GM18870 (cell line): ENCODE results near the gene IGF2BP2.
"Not testable (repeated sequence)": the region's sequence is repeated elsewhere in the genome, so short reads cannot be mapped to it uniquely, and the experiment has no call there.

Experiments
- ATAC-seq: cut with Tn5 transposase; IDR thresholded peaks from one replicate; pipeline ENCODE4 v1.9.1; 2021; ENCODE audit warnings: moderate library complexity; ENCODE audit not compliant: unreplicated experiment

IGF2BP2 gene

DNA sequence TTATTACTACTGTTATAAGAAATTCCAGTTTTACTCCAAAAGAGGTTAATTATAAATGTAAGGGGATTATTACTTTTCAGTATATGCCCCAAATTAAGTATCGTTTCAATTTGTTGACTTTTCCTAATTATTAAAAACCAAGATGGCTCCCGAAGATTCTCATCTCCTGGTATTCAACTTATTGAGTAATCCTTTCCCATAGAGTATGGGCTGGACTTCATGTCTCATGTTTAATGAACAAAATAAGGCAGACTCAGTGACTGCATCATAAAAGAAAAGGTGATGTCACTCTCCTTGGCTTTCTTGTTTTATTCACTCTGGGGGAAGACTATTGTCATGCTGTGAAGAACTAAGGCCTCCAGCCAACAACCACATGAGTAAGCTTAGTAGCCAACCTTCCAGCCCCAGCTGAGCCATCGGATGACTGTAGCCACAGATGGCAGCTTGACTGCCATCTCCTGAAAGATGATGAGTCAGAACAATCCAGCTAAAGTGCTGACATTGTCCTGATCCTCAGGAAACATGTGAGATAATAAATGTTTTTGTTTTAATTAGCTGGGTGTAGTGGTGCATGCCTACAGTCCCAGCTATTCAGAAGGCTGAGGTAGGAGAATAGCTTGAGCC is 17.3 kb downstream of the IGF2BP2 start:
- ATAC-seq: no peak

DNA sequence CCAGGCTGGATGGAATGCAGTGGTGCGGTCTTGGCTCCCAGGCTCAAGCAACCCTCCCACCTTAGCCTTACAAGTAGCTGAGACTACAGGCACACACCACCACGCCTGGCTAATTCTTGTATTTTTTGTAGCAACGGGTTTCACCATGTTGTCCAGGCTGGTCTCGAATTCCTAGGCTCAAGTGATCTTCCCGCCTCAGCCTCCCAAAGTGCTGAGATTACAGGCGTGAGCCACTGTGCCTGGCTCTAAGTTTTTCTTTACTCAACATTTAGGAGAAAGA is 26.1 kb downstream of the IGF2BP2 start:
- not testable (repeated sequence) for ATAC-seq

DNA sequence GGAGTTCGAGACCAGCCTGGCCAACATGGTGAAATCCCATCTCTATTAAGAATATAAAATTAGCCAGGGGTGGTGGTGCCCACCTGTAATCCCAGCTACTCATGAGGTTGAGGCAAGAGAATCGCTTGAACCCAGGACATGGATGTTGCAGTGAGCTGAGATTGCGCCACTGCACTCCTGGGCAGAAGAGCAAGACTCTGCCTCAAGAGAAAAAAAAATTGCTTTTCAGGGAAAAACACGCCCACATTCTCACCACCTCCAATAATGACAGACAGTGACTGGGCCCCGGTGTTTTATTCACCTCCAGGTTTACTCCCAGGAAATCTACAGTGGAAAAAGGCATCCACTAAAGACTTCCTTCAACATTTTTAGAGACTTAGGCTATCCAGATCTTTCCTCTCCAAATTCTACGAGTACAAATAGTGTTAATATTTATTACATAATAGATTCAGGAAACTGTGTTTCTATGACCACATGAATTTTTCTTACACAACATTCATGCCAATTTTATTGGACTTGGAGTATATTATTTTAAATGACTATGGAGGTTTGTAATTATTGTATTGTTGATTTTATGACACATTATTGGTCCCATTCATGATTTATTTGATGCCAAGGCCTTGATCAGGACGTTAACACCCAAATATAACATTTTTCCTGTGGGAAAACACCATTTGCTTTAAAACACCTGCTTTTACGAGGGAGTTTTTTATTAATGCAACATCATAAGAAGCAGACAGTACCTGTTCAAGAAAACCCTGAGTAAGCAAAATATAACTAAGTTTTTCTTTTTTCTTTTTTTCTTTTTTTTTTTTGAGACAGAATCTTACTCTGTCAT is 26.6 kb downstream of the IGF2BP2 start:
- ATAC-seq: no peak

DNA sequence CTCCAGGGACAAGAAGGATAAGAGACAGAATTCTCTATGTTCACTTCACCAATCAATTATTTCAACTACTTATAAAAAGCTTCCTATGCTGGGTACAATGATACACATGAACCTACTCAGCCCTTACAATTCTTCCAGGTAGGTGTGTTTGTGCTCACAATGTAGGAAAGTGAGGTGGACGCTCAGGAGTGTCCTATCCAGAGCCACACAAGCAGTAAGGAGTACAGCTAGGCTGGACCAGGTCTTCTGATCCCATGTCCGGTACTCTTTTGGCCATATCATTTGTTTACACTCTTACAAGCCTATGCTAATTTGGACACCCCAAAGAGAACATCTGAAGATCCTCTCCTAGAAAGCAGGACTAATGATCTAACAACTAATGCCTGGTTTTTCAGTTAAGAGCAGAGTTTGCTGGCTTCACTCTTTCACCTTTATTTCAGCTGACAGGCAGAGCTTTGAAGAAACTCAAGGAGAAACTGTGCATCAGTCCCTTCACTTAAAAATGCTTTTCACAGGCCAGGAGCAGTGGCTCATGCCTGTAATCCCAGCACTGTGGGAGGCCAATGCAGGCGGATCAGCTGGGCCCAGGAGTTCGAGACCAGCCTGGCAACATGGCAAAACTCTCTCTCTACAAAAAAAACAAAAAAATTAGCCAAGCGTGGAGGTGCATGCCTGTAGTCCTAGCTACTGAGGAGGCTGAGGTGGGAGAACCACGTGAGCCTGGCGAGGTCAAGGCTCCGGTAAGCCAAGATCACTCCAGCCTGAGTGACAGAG is 27.5 kb downstream of the IGF2BP2 start:
- no peak for ATAC-seq

DNA sequence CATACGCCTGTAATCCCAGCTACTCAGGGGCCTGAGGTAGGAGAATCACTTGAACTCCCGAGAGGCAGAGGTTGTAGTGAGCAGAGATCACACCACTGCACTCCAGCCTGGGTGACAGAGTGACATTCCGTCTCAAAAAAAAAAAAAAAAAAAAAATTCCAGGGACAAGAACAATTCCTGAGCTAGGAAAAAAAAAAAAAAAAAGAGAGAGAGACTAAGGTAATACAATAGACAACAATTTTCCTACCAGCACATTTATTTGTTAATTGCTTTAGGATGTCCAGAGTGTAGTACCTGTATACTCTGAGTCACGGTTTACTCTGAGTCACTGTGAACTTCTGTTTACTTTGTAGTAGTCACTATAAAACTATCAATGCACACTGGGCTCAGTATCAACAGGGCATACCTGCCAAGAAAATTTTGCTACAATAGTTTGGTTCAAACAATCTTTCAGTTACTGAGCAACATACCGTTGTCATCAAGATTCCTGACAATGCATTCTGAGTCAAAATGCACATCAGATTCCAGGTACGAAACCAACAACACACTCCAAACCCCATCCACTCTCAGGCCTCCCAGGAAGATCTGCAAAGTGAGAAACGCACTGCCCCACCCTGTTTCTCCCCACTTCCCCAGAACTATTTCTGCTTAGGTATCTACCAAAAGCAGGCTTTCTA is 28.3 kb downstream of the IGF2BP2 start:
- ATAC-seq: no peak

DNA sequence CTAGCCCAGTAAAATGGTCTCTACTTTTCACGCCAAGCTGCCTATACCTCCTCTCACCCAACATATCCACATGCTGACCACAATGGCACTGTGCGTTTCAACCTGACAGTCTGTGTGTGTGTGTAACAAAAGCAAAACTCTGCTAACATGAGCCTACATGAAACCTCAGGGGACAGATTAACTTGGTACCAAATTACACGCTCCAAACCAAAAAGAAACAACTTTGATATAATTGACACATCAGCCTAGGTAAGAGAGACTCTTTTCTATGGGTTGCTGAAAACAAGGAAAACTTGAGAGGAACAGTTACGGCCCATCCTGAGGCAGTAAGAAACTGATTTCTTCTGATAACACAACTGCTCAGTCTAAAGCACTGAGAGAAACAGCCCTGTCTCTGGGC is 31.5 kb downstream of the IGF2BP2 start:
- ATAC-seq: no peak

DNA sequence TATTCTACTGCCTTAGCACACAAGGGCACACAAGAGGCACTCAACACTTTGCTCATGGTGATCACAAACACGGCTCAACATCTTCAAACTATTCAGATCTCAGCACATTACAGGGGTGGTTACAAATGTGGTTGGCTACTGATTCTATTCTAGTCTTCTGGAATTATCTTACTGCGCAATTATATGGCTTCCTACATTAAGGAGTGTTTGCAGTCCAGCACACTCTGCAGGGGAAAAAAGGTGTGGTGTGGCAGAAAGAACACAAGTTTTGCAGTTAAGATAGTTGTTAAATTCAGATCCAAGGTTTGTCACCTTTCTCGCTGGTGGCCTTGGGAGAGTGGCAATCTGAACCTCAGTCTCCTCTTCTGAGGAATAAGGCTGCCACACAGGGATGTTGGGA is 31.9 kb downstream of the IGF2BP2 start:
- ATAC-seq: no peak

DNA sequence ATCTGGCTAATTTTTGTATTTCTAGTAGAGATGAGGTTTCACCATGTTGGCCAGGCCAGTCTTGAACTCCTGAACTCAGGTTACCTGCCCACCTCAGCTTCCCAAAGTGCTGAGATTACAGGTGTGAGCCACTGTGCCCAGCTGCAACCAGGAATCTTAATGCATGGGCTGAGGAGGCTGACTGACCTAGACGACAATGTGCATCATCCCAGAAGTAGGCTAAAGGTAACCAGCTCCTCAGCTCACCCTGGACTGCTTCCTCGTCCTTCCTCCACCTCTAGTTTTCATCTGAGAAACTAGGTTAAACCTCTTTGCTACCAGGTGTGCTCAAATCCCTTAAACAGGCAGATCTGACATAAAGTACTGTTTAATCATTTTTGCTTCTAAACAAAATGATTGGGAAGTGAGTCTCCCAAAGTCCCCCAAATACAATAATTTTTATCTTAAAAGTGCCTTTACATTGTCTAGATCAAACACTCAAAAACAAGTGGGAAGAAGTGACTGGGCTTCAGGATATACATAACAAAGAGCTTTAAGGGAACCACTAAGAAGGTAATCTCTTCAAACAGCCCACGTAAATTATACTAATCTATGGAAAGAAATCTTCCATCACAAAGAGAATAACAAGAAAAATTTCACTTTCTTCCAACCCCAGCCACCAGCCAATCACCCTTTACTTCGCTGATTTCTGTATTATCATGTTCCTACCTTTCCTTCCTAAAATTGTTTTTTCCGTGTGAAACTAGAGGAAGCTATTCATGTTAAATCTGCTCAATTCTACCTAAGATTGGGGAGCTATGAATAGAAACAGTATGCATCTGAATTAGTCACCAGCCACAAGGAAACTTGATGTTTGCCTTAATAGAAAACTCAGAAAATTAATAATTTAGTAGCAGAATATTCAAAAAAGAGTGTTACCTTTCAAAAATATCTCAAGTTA is 34.7 kb downstream of the IGF2BP2 start:
- ATAC-seq: no peak

DNA sequence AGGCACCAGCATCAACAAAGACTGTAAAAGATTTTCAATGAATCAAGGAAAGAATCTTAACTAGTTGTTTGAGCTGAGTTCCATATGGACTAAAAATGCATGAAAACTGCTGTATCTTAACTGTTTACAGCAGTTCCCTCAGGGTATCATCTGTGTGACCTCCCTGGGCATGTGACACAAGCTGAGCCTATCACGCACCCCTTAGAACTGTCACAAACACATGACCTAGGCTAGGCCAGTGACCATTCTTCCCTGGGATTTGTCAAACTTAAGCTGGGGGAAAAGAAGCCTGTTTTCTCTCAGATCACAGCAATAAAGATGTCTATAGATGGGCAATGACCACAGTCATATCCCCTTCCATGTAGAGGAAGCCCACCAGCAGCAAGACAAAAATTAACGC is 35.7 kb downstream of the IGF2BP2 start:
- no peak for ATAC-seq

DNA sequence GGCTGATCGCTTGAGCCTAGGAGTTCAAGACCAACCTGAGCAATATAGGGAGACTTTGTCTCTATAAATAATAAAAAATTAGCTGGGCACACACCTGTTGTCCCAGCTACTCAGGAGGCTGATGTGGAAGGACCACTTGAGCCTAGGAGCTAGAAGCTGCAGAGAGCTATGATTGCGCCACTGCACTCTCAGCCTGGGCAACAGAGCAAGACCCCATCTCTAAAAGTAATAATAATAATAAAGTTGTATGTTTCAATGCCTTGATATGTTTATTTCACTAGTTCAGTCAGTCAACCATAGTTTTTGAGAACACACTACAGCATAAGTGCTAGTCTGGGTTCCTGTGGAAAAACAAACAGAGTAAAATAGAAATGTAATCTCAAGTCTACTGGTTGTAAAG is 36.5 kb downstream of the IGF2BP2 start:
- no peak for ATAC-seq

DNA sequence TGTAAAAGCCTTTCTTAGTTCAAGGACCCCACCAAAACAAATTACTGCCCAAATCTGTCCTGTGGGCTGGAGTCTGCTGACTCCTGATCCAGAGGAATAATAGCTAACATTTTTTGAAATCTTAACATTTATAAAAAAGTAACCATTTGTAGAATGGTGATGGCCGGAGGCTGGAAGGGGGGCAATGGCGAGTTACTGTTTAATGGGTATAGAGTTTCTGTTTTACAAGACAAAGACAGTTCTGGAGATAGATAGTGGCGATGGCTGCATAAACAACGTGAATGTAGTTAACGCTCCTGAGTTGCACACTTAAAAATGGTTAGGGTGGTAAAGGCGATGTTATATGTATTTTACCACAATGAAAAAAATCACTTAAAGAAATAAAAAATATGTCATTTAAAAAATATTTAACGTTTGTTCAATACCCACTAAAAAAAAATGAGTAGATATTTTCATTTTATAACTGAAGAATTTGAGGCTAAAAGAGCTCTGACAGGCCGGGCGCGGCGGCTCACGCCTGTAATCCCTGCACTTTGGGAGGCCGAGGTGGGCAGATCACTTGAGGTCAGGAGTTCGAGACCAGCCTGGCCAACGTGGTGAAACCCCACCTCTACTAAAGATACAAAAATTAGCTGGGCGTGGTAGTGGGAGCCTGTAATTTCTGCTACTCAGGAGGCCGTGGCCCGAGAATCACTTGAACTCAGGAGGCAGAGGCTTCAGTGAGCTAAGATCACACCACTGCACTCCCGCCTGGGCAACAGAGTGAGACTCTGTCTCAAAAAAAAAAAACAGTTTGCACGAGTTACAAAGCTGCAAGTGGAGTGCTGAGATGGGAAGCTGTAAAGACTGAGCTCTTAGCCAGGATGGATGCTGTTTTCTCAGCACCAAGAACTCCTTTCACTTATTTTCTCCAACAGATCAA is 37.6 kb downstream of the IGF2BP2 start:
- ATAC-seq: no peak

DNA sequence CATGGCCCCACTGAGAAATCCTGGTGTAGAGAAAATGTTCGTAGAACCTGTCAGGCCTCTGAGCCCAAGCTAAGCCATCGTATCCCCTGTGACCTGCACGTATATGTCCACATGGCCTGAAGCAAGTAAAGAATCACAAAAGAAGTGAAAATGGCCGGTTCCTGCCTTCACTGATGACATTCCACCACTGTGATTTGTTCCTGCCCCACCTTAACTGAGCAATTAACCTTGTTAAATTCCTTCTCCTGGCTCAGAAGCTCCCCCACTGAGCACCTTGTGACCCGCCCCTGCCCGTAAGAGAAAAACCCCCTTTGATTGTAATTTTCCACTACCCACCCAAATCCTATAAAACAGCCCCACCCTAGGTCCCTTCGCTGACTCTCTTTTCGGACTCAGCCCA is 38.6 kb downstream of the IGF2BP2 start:
- not testable (repeated sequence) for ATAC-seq

DNA sequence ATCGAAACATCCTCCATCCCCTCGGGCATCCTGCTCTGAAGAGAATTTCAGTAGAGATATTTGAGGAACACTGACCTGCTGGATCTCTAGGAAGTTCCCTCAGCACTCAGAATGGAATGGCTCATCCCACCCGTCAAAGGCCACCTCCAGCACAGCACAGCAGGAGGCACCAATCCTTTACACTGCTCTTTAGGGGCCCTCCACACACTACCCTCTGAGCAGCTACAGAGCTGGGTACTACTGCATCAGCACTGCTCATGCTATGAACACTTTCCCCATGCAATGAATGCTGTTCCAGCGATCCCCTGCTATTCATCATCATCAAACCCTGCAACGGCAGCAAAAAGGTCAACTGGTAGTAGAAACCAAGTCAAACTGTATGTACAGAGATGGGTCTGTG is 40.5 kb downstream of the IGF2BP2 start:
- no peak for ATAC-seq

DNA sequence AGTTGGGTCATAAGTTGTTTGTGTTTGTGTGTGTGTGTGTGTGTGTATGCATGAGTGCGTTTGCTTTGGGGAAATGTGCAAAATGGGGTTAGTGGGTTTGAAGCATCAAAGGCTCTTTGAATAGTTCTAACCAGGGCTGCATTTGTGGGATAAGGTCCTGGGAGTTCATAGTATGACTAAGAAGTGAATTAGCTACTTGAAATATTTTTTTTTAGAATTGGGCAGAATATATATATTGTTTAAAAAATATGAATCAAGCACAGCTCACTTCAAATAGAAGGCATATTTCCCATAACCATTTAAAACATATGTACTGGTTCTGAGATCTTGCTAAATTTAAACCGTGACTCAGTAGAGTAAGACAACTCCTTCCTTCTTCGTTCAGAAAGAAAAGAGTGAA is 43.1 kb downstream of the IGF2BP2 start:
- no peak for ATAC-seq

DNA sequence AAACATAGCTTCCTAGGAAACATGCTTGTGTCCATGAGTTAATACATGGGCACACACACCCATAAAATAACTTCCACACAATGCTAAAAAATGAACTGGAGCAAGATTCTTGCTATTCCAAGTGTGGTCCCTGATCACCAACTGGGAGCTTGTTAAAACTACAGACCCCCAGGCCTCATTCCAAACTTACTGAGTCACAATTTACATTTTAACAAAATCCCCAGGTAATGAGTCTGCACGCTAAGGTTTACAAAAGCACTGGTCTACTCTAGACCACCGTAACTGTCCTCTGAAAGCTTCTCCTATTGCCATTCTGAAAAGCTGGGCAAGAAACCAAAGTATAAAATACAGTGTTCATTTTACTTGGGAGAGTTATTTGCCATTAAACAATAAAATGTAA is 45.4 kb downstream of the IGF2BP2 start:
- ATAC-seq: no peak

DNA sequence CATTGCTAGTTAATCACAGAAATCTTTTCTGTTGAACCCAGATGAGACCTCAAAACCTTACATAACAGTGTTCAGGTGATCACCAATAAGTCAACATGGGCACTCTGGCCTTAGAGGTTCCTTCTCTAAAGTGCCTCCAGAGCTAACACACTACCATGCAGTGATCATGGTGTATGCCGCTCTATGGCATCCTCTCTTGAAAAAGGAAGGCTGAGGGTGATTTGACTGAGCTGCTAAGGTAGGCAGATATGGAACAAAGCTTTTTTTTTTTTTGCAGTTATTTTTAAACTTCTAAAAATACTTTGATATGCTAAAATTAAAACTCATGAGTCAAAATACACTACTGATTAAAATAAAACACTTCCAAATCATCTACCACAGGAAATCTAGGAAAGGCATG is 46.0 kb downstream of the IGF2BP2 start:
- no peak for ATAC-seq

DNA sequence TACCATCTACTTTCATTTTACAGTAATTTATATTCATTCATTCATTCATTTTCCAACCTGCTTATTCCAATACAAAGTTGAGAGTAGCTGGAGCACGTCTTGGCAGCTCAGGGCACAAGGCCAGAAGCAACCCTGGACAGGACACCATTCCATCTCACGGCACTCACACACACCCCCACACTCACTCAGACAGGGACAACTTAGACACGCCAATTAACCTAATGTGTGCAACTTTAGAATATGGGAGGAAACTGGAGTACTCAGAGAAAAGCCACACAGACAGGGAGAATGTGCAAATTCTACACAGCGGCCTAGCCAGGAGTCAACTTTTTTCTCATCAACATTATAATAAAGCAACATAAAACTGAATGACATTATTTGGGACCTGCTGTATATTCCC is 46.7 kb downstream of the IGF2BP2 start:
- no peak for ATAC-seq

DNA sequence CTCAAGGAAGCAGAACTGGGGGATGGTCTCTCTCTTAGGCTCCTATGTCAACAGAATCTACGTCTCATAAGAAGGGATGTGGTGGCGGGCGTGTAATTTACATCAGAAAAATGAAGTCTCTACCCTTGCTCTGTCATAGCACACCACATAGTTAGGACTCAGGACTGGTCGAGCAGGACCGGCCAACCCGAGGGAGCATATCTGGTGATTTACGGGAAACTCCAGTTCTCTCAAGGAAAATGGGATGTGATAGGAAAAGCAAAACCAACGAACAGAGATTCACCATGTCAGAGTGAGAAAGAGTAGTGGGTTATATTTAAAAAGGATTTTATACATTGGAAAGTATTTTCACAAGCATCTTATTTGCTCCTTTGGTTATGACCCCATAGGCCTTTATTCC is 54.7 kb downstream of the IGF2BP2 start:
- no peak for ATAC-seq

DNA sequence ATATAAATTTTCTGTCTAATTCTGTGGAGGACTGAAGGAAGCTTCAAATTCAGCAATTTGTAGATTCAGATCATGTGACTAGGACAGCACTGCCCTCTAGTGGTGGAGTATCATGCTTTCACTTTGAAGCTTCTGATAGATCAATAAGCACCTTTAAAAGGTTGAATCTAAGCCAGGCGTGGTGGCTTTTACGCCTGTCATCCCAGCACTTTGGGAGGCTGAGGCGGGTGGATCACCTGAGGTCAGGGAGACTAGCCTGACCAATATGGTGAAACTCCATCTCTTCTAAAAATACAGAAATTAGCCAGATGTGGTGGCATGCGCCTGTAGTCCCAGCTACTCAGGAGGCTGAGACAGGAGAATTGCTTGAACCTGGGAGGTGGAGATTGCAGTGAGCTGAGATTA is 56.3 kb downstream of the IGF2BP2 start:
- not testable (repeated sequence) for ATAC-seq
